B cell (primary cell): Measurements from ENCODE around the gene NTRK3.

Experiments used
- EZH2 ChIP-seq: IDR thresholded peaks from 2 replicates; pipeline ENCODE4 v1.6.1; 2012; ENCODE audit warnings: borderline replicate concordance, low read depth, mild to moderate bottlenecking, moderate library complexity, low read length; ENCODE audit not compliant: insufficient read depth, poor library complexity, severe bottlenecking
- TF ChIP-seq, protein P1 (sequence below): fragments of 200-600 bp; IDR thresholded peaks from one replicate; pipeline ENCODE4 v1.8.0; 2022; ENCODE audit warnings: antibody characterized with exemption, mild to moderate bottlenecking

DNA sequence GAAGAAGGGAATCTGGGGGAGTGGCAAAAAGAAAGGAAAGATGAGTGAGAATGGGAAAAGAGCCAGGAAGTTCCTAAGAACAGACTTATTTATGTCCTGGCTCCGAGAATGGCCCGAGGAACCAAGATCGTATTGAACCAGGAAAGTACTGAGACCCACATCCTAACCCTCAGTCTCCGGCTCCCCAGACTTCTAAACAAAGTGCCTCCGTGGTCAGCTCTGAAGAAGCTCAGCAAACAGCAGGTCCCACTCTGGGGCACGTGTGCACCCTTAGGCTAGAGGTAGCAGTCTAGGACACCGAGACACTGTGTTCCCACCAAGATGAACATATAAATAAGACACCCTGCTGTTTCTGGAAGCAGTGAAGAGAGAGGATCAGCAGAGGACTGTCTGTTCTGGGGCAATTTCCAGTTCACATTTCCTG is 307.4 kb downstream of the NTRK3 start:
- TF ChIP-seq, protein P1, sequence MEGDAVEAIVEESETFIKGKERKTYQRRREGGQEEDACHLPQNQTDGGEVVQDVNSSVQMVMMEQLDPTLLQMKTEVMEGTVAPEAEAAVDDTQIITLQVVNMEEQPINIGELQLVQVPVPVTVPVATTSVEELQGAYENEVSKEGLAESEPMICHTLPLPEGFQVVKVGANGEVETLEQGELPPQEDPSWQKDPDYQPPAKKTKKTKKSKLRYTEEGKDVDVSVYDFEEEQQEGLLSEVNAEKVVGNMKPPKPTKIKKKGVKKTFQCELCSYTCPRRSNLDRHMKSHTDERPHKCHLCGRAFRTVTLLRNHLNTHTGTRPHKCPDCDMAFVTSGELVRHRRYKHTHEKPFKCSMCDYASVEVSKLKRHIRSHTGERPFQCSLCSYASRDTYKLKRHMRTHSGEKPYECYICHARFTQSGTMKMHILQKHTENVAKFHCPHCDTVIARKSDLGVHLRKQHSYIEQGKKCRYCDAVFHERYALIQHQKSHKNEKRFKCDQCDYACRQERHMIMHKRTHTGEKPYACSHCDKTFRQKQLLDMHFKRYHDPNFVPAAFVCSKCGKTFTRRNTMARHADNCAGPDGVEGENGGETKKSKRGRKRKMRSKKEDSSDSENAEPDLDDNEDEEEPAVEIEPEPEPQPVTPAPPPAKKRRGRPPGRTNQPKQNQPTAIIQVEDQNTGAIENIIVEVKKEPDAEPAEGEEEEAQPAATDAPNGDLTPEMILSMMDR: no peak
- no peak for TF ChIP-seq EZH2
